GM12865 (cell line): ENCODE measurements around the gene PLCL1.
"Not testable (repeated sequence)": the region's sequence is repeated elsewhere in the genome, so short reads cannot be mapped to it uniquely, and the experiment has no call there.

Experiments
- DNase-seq: peaks from one replicate; pipeline ENCODE4 v3.0.0; 2010; ENCODE audit warnings: low read depth
- H3K4me3 ChIP-seq: 2 replicates; pipeline ENCODE4 v1.5.1; 2011; ENCODE audit warnings: mild to moderate bottlenecking, low read depth, low read length, control low read depth
- TF ChIP-seq, protein P1 (sequence below): IDR thresholded peaks from 2 replicates; pipeline ENCODE4 v1.5.1; 2011; ENCODE audit warnings: low read length, control low read depth, low read depth, inconsistent platforms; ENCODE audit not compliant: insufficient read depth; ENCODE audit errors: missing control alignments

Gene PLCL1

GRCh38 chr2:198187841-198188240 is 383.4 kb downstream of the PLCL1 start:
- TF ChIP-seq, protein P1, sequence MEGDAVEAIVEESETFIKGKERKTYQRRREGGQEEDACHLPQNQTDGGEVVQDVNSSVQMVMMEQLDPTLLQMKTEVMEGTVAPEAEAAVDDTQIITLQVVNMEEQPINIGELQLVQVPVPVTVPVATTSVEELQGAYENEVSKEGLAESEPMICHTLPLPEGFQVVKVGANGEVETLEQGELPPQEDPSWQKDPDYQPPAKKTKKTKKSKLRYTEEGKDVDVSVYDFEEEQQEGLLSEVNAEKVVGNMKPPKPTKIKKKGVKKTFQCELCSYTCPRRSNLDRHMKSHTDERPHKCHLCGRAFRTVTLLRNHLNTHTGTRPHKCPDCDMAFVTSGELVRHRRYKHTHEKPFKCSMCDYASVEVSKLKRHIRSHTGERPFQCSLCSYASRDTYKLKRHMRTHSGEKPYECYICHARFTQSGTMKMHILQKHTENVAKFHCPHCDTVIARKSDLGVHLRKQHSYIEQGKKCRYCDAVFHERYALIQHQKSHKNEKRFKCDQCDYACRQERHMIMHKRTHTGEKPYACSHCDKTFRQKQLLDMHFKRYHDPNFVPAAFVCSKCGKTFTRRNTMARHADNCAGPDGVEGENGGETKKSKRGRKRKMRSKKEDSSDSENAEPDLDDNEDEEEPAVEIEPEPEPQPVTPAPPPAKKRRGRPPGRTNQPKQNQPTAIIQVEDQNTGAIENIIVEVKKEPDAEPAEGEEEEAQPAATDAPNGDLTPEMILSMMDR = no peak
- DNase-seq = no peak
- H3K4me3 ChIP-seq = no peak overlapping the region

DNA sequence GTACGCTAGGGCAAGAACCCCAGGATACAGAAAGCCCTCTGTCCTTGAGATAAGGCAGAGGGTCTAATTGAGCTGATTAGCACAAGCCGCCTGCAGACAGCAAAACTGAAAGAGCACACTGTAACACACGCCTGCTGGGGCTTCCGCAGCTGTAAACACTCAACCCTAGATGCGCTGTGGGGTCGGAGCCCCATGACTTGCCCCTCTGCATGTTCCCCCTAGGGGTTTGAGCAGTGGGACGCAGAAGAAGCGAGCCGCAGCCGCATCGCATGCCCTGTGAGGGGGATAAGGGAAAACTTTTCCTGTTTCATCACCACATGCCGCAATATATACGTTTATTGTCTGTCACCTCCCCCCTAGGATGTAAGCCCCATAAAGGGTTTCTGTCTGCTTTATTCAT is 384.6 kb downstream of the PLCL1 start:
- TF ChIP-seq, protein P1 = no peak
- DNase-seq = no peak
- no peak overlapping the region for H3K4me3 ChIP-seq

DNA sequence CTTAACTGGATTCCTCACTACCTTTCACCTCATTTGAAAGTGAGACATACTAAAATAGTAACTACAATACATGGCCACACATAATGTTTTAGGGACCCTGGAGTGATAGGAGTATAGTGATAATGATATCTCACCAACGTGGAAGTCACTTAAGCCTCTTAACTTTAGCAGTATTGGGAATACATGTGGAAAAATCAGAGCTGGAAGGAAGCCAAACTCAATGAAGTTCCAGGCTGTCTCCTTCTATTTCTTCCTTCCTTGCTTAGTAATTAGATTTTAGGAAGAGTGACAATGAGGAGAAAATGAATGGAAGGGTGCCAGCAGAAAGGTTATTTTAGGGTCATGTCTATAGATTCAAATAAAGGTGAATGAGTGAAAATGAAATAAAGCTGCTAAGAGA is 387.3 kb downstream of the PLCL1 start:
- TF ChIP-seq, protein P1 = no peak
- no peak for DNase-seq
- no peak overlapping the region for H3K4me3 ChIP-seq

- H3K4me3 ChIP-seq, DNase-seq: not testable (repeated sequence)
Measured at GRCh38 chr2:198196556-198196955, 392.2 kb downstream of the PLCL1 start.
